Islet of Langerhans (tissue), 1 donor: Measurements from ENCODE around the gene KLHL36.
"Not testable (repeated sequence)": the region's sequence is repeated elsewhere in the genome, so short reads cannot be mapped to it uniquely, and the experiment has no call there.

ENCODE experiments used
- FAIRE-seq: peaks from one replicate; lab custom pipeline; 2011; peaks lifted over from hg19 to GRCh38; lab: Jason Lieb, UNC

KLHL36 gene

GRCh38 chr16:84616515-84616914 is 31.8 kb upstream of the KLHL36 start:
- FAIRE-seq, result no peak

DNA sequence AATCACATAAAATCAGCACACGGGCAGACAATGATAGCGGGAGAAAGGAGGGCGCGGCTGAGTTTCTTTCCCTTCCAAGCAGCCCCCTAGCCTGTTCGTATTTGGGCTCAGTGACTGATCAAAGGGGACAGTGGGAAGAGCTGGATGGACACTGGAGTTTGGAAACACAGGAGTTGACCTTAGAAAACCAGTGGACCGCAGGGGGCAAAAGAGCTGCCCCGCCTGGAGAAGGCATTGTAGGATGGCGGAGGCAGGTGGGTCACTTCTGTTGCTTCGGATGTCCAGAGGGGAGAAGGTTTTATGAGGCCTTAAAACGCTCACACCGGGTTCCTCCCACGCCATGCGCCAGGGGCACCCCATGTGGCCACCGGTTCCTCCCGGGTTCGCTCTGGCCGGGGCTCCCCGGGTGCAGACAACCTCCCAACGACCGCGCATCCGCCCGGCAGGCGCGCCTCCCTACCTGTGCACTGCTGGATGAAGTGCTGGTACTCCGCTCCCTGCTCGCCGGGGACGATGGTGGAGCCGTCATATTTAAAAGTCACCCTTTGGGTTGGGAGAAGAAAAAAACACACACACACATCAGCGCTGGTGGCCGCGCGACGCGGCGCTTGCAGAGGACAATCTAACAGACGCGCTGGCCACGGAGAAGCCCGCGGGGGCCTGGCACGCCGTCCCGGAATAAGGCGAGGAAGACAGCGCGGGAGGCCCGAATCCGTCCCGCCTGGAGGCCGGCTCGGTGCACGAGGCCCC is 31.1 kb upstream of the KLHL36 start:
- no peak for FAIRE-seq

GRCh38 chr16:84617791-84618580 is 30.3 kb upstream of the KLHL36 start, which contains the start of gene COTL1:
Gene COTL1 (minus strand): TSS chr16:84618078. CDS start chr16:84617914, 164 bp downstream.
- no peak for FAIRE-seq

- FAIRE-seq, result no peak
Observed at GRCh38 chr16:84618581-84619460, 29.5 kb upstream of the KLHL36 start.

DNA sequence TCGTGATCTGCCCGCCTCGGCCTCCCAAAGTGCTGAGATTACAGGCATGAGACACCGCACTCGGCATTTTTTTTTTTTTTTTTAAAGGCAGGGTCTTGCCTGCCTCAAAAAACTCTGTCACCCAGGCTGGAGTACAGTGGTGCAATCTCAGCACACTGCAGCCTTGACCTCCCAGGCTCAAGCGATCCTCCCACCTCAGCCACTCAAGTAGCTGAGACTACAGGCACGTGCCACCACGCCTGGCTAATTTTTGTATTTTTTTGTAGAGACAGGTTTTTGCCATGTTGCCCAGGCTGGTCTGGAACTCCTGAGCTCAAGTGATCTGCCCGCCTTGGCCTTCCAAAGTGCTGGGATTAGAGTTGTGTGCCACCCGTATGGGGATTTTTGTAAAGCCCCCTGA is 27.4 kb upstream of the KLHL36 start:
- not testable (repeated sequence) for FAIRE-seq

DNA sequence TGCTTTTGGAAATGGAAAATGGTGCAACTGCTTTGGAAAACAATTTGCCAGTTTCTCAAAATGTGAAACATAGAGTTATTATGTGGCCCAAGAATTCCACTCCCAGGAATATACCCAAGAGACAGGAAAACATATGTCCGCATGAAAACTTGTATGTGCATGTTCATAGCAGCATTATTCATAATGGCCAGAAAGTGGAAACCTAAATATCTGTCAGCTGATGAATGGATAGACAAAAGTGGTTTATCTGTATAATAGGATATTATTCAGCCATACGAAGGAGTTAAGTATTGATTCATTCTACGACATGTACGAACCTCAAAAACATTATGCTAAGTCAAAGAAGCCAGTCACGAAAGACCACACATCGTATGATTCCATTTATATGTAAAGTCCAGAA is 22.8 kb upstream of the KLHL36 start:
- no peak for FAIRE-seq

DNA sequence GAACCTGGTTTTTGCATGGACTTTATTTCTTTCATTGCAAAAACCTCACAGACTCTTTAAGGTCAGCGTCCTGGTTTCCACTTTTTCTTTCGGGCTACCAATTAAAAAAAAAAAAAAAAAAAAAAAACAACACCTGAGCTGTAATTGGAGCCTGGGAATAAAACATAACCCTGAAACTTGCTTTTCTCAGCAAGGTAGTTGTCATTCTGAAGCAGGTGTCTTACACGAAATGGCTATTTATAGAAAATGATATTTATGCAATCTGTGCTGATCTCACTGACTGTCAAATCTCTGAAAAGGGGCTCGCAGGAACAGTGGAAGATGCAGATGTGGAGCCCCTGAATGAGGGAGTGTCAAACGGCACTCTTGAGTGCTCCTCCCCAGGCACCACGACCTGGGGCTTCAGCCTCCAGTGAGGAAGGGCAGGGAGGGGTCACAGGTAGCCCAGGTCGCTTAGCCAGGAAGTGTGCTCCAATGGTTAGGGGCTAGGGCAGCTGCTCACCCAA is 20.0 kb upstream of the KLHL36 start:
- no peak for FAIRE-seq

DNA sequence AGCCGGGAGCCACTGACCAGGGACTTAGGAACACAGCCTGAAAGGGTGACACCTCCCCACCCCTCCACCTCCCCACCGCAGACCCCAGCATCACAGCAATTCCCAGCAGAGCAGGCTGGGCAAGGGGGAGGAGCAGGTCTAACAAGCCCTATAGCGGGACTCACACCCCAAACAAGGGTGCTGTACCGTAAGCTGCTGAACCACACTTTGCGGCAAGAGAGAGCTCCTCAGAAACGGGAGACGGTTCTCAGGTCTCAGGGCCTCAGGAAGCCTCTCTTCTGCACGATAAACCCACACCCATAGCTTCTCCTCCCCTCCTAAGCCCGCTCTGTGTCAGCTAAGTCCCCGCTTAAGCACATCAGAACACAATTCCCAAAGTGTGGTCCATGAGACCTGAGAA is 18.7 kb upstream of the KLHL36 start:
- no peak for FAIRE-seq

DNA sequence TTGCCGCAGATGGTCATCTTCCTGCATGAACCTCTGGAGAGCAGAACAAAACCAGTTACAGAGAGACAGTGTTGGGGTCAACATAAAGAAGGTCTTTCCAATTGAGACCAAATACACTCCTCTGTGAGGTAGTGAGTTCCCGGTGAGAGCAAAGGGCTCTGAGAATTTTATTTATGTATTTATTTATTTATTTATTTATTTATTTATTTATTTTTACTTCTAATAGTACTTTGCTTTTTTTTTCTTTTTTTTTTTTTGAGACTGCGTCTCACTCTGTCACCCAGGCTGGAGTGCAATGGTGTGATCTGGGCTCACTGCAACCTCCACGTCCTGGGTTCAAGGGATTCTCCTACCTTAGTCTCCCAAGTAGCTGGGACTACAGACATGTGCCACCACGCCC is 18.3 kb upstream of the KLHL36 start:
- no peak for FAIRE-seq

- FAIRE-seq, result no peak
Observed at GRCh38 chr16:84630446-84631152, 17.7 kb upstream of the KLHL36 start.

DNA sequence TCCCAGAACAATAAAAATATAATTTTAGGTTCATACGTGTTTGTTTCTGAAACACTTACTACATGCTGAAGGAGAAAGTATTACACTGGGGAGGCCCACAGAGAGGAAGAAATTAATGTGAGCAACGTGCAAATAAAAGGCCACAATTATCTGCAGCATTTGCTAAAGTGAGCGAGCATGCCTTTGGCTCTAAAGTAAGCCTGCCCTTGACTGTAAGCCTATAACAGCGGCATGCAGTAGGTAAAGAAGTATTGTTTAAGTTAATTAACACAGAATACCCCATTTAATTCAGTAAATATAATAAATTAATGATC is 17.2 kb upstream of the KLHL36 start:
- FAIRE-seq, result no peak

DNA sequence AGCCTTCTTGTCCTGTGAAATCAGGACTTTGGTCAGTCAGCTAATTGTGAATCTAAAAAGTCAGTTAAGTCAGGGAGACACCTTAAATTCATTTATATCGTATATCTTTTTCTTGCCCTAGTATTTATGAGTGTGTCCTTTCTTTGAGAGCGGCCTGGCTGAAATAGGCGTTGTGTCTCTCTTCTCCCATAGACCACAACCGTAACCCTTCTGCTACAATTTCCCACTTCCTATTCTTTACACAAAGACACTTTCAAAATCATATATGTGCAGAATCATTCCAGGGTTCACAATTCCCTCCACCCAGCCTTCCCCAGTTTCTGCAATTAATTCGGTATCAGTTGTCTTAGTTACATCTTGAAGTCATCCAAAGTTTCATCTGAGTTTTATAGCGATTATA is 16.4 kb upstream of the KLHL36 start:
- no peak for FAIRE-seq

DNA sequence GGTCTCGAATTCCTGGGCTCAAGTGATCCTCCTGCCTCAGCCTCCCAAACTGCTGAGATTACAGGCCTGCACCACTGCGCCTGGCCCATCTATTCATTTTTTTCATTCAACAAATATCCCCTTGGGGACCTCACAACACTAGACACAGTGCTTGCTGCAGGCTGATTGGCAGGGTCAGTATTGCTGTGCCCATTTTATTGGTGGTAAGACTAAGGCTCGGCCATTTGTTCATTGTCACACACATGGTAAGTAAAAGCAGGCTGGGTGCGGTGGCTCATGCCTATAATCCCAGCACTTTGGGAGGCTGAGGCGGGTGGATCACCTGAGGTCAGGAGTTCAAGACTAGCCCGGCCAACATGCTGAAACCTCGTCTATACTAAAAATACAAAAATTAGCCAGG is 15.4 kb upstream of the KLHL36 start:
- not testable (repeated sequence) for FAIRE-seq

- FAIRE-seq, result no peak
Observed at GRCh38 chr16:84633622-84634021, 14.7 kb upstream of the KLHL36 start.

DNA sequence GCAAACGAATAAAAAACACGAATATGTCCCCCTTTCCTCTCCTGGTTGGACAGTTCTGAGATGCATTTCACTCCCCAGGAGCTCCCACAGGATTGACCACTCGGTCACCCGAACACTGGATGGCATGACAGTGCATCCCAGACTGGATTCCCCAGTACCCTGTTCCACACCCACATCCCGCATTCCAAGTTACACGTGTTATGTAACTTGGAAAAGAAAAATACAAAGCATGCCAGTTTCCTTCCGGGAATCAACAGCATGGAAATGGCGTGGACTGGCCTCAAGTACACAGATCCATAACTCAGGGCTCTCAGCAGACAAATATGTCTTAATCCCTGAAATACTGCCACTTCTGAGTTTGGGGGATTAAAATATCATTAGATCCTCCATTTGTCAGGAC is 12.6 kb upstream of the KLHL36 start:
- no peak for FAIRE-seq

DNA sequence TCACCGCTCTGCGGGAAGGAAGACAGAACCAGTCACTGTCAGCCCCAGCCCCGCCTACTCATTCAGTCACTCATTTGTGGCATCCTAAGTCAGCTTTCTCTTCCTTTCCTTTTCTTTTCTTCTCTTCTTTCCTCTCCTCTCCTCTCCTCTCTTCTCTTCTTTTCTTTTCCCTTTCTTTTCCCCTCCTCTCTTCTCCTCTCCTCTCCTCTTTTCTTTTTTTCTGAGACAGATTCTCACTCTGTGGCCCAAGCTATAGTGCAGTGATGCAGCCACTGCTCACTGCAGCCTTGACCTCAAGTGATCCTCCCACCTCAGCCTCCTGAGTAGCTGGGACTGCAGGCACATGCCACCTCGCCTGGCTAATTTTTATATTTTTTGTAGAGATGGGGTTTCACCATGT is 10.6 kb upstream of the KLHL36 start:
- FAIRE-seq, result no peak

DNA sequence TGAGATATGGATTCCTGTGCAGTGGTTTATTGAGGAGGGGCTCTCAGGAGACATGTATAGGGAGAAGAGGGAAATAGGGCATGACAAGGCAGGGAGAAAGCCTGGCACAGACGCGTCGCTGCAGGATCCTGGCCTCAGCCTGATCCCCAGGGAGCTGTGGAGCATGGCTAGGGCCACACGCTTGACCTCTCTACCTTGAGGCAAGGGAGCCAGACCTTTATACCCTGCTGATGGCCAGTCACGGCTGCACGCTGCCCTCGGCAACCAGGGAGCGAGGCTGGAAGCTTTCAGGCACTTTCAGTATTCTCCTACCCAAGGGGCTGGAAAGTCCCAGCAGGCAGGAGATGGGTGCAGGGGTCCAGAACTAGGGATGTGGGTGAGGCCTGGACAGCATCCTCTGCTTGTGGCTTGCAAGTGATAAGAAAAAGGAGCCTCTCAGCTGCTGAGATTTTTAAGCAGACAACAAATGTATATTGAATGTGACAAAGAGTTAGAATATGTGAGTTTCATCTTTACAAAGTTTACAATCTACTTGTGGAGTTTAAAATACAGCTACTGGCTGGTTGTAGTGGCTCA is 10.0 kb upstream of the KLHL36 start:
- FAIRE-seq, result no peak

GRCh38 chr16:84640145-84640544 is 8.2 kb upstream of the KLHL36 start:
- FAIRE-seq, result no peak

DNA sequence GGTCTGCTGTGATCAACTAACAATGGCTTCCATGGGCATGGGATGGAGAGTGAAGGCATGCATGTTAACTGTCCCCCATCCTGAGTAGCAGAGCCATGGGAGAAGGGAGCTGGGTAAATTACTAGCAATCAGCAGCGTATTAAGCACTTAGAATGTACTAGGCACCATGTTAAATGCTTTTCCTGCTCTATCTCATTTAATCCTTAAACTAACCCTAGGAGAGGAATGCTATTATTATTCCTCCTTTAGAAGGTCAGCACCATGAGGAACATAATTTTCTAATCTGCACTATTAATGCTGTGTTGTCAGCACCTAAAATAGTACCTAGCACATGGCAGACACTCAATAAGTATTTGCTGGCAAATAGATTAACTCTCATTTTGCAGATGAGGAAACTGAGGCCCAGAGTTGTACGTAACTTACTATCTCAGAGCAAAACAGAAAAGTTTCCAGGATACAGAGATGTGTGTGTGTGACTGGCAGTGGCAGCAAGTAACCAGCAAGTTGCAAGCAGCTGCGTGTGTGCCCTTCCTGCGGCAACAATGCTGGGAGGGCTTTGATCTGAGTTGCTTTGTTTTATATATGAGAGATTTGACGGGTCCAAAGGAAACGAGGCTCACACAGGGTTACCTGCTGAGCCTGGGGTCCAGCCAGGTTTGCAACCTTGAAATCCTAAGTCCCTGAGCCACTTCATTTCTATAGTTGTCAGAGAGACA is 6.5 kb upstream of the KLHL36 start:
- FAIRE-seq, result no peak

DNA sequence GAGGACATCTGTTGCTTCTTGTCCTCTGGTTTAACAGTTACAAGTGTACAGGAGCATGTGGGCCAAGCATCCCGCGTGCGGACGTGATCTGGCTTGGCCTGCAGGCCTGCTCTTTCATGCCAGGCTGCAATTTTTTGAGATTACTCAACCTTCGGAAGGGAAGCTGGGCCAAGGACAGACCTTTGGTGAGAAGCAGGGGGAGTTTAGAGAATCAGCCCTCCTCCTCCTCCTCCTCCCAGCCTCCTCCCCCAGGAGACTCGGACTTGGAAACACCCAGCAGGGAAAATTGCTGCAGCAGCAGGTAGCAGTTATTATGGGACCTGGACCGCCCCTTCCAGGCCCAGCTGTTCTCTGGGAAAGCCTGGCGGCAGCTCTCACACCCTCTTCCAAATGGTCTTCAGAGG is 5.1 kb upstream of the KLHL36 start:
- no peak for FAIRE-seq

GRCh38 chr16:84643674-84644073 is 4.6 kb upstream of the KLHL36 start:
- no peak for FAIRE-seq
